Measurements from ENCODE around the gene ETFA.

Gene ETFA

DNA sequence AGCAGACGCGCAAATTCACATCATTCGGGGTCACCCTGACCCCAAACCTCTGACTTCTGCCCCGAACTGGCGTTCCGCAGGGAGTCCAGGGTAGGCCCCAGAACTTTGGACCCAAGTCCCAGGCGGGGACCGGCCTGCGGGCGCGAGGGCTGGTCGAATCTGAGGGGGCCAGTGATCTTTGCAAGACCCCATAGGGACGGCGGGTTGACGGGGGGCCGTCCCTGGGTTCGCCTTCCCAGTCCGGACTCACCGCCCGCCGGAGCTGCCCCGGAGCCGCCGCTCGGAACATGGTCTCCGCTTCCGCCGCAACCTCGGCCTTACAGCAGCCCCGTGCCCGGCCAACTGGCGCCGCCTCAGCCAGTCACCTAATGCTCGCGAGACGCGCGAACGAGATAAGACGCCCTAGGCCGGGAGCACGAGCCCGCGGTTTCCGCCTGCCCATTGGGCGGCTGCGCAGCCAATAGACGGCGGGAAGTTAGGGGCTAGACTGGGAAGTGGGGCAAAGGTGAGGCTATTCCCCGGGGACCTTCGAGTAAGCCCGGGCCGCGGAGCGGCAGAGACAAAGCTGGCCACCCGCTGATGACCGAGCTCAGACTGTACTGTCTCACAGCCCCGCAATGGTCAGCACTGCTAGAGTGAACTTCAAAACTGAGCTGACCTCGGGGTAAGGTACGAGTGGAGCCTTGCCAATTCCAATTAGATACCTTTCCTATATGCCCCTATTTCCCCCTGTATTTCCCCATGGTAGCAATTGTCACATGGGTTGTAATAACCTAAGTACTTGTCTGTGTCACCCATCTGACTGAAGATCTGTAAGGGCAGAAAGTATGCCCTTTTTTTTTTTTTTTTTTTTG is at the start of gene ETFA:
ETFA (minus strand) TSS at position 370 of the 854 bp plus-strand sequence; CDS start at position 289, 81 bp downstream.
- peak; percentile 84 to 90 for DNase-seq

DNA sequence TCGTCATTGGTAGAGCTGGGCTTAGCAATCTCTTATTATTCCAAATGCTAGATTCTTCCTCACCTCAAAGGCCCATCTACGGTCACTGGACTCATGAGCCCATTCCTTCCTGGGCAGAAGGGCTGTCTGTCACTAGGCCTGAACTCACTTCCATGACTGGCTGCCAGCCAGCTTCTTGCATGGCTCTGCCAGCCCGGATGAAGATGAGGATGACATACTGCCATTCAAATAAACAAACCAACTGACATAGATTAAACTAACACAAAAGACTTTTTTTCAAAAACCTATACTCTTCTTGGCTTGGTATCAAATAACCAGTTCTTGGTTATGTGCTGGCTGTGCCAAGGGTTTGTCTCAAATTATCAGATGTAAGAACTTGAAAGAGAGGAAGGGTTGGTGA is 49.1 kb upstream of the ETFA start:
- no peak for DNase-seq

- DNase-seq, result no peak
These were observed 47.9 kb upstream of the ETFA start for GRCh38 chr15:76359152-76359551.

- DNase-seq, result no peak
These were observed 47.2 kb upstream of the ETFA start for GRCh38 chr15:76358453-76358852.

DNA sequence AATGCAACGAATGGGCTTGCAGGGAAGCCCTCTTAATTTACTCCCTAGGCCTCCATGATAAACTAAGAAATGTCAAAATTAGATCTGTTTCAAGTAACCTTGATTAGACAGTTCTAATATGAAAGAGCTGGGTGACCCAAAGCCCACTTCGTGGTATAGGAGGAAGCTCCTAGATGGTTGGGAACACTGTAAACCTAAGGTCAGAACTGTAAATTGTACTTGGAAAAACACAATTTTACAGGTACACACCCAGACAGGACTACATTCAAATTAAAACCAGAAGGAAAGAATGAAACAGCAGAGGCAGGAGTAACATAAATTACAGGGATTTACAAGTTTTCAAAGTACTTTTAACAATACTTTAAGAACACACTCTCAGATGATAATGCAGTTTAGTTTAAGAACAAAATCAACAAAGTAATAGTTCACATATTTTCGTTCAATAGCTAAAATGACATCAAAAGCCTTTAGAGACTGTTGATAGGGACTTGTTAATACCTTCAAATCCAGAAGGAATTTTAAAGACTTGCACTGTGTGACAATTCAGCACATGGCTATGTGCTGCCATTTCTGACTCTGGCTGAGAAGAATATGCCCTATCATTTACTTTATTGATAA is 43.7 kb upstream of the ETFA start:
- no peak for DNase-seq

DNA sequence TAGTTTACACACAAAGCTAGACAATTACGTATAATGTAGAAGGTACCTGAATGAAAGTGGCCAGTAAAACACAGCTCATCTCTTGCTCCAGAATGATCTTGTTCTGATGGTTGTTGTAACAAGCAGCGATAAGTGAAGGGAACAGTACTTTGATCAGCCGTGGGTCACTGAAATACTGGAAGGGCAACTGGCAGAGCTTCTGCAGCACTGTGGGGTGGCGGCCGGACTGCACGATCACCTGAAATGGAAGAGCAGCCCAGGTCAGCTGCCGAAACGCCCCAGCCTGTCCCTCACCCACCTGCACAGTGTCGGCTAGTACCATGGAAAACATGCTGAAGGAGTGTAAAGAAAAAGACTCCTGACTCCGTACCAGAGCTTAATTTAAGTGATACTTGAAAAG is 42.6 kb upstream of the ETFA start:
- no peak for DNase-seq

- DNase-seq, result no peak
These were observed 41.8 kb upstream of the ETFA start for GRCh38 chr15:76353023-76353577.

- no peak for DNase-seq
These were observed 38.2 kb upstream of the ETFA start for GRCh38 chr15:76349301-76350070.

GRCh38 chr15:76347482-76348055 is 36.3 kb upstream of the ETFA start:
- DNase-seq, result no peak

- no peak for DNase-seq
These were observed 35.6 kb upstream of the ETFA start for GRCh38 chr15:76346669-76347481.

GRCh38 chr15:76345880-76346668 is 34.8 kb upstream of the ETFA start:
- DNase-seq, result no peak

DNA sequence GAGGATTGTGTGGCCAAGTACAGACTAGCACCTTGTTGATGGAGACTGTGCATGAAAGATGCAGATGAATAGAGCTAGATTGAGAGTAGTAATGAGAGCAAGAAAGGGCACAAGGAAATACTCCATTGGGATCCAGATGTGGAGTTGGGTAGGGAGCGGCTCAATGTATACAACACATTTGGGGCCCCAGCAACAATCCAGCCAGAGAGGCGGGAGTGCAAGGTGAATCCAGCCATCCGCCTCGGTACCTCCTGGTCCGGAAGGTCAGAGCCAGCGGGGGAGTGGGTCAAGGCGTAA is 34.3 kb upstream of the ETFA start:
- no peak for DNase-seq

- no peak for DNase-seq
These were observed 33.8 kb upstream of the ETFA start for GRCh38 chr15:76344893-76345582.

- no peak for DNase-seq
These were observed 32.2 kb upstream of the ETFA start for GRCh38 chr15:76343313-76343996.

GRCh38 chr15:76342382-76343201 is 31.3 kb upstream of the ETFA start:
- DNase-seq, result no peak

DNA sequence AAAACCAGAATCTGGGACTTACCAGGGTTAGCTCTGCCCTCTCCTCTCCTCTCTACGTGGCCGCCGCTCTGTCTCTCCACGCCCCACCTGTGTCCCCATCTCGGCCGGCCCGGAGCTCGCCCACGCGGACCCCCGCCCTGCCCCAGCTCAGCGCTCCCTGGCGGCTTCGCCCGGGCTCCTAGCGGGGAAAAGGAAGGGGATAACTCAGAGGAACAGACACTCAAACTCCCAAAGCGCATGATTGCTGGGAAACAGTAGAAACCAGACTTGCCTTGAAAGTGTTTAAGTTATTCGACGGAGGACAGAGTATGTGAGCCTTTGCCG is 30.8 kb upstream of the ETFA start:
- DNase-seq, result no peak

DNA sequence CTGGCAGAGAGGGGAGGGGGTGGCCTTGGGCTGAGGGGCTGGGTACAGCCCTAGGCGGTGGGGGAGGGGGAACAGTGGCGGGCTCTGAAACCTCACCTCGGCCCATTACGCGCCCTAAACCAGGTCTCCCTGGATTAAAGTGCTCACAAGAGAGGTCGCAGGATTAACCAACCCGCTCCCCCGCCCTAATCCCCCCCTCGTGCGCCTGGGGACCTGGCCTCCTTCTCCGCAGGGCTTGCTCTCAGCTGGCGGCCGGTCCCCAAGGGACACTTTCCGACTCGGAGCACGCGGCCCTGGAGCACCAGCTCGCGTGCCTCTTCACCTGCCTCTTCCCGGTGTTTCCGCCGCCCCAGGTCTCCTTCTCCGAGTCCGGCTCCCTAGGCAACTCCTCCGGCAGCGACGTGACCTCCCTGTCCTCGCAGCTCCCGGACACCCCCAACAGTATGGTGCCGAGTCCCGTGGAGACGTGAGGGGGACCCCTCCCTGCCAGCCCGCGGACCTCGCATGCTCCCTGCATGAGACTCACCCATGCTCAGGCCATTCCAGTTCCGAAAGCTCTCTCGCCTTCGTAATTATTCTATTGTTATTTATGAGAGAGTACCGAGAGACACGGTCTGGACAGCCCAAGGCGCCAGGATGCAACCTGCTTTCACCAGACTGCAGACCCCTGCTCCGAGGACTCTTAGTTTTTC is 30.2 kb upstream of the ETFA start:
- DNase-seq, result no peak

DNA sequence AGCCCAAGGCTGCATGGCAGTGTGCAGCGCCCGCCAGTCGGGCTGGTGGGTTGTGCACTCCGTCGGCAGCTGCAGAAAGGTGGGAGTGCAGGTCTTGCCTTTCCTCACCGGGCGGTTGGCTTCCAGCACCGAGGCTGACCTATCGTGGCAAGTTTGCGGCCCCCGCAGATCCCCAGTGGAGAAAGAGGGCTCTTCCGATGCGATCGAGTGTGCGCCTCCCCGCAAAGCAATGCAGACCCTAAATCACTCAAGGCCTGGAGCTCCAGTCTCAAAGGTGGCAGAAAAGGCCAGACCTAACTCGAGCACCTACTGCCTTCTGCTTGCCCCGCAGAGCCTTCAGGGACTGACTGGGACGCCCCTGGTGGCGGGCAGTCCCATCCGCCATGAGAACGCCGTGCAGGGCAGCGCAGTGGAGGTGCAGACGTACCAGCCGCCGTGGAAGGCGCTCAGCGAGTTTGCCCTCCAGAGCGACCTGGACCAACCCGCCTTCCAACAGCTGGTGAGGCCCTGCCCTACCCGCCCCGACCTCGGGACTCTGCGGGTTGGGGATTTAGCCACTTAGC is 29.6 kb upstream of the ETFA start:
- DNase-seq, result no peak

Measured in NCI-H1930 (cell line).